ENCODE results near the gene COL27A1.

DNA sequence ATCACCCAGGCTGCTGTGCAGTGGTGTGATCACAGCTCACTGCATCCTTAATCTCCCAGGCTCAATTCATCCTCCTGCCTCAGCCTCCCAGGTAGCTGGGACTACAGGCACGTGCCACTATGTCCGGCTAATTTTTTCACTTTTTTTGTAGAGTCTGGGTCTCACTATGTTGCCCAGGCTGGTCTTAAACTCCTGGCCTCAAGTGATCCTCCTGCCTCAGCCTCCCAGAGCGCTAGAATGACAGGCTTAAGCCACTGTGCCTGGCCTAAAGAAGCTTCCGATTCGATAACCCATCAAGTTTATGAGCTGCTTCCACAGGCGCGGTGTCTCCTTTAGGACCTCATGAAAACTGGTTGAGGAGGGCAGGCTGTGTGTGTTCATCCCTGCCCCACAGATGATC lies 16.2 kb downstream of the COL27A1 start:
- TF ChIP-seq, protein P1, sequence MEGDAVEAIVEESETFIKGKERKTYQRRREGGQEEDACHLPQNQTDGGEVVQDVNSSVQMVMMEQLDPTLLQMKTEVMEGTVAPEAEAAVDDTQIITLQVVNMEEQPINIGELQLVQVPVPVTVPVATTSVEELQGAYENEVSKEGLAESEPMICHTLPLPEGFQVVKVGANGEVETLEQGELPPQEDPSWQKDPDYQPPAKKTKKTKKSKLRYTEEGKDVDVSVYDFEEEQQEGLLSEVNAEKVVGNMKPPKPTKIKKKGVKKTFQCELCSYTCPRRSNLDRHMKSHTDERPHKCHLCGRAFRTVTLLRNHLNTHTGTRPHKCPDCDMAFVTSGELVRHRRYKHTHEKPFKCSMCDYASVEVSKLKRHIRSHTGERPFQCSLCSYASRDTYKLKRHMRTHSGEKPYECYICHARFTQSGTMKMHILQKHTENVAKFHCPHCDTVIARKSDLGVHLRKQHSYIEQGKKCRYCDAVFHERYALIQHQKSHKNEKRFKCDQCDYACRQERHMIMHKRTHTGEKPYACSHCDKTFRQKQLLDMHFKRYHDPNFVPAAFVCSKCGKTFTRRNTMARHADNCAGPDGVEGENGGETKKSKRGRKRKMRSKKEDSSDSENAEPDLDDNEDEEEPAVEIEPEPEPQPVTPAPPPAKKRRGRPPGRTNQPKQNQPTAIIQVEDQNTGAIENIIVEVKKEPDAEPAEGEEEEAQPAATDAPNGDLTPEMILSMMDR (IDR thresholded peaks at IDR 0.05) = no peak
- TF ChIP-seq POLR2A (IDR thresholded peaks at IDR 0.05) (no peak), POLR2AphosphoS5 (IDR thresholded peaks at IDR 0.05) (no peak)
